ENCODE measurements around the gene HNRNPA2B1.

The HNRNPA2B1 gene

GRCh38 chr7:26183545-26184280 lies 16.8 kb downstream of the HNRNPA2B1 start:
- no peak for DNase-seq
- Histone ChIP-seq H3K36me3 (replicated peaks) (peaks cover 11% of the 10 kb centered on the region), H3K27me3 (replicated peaks) (no peaks in the 10 kb centered on the region), H3K4me3 (ENCODE audit: low read depth, low read length) (no peak overlapping the region), H3K27ac (no peak overlapping the region)
- in situ Hi-C loops (cut with HindIII; ENCODE audit: low pct_ligation_motif_present, low sequenced_read_pairs) = no loop called here
- TF ChIP-seq CTCF (IDR thresholded peaks at IDR 0.05; ENCODE audit: low read depth, low read length, missing control alignments) = no peak

GRCh38 chr7:26182706-26183105 lies 17.8 kb downstream of the HNRNPA2B1 start:
- no peak for DNase-seq
- TF ChIP-seq CTCF (IDR thresholded peaks at IDR 0.05; ENCODE audit: low read depth, low read length, missing control alignments) = no peak
- Histone ChIP-seq H3K36me3 (replicated peaks) (peaks cover 2% of the 10 kb centered on the region), H3K27me3 (replicated peaks) (no peaks in the 10 kb centered on the region), H3K27ac (no peak overlapping the region), H3K4me3 (ENCODE audit: low read depth, low read length) (no peak overlapping the region)
- in situ Hi-C loops (cut with HindIII; ENCODE audit: low pct_ligation_motif_present, low sequenced_read_pairs) = no loop called here

GRCh38 chr7:26182283-26182682 lies 18.3 kb downstream of the HNRNPA2B1 start:
- TF ChIP-seq CTCF (IDR thresholded peaks at IDR 0.05; ENCODE audit: low read depth, low read length, missing control alignments) = no peak
- H3K4me3 ChIP-seq (ENCODE audit: low read depth, low read length) = no peak overlapping the region
- H3K27ac ChIP-seq = no peak overlapping the region
- no peaks in the 10 kb centered on the region for H3K27me3 ChIP-seq (replicated peaks)
- in situ Hi-C loops (cut with HindIII; ENCODE audit: low pct_ligation_motif_present, low sequenced_read_pairs) = no loop called here
- DNase-seq = no peak
- no peaks in the 10 kb centered on the region for H3K36me3 ChIP-seq (replicated peaks)

- in situ Hi-C loops (cut with HindIII; ENCODE audit: low pct_ligation_motif_present, low sequenced_read_pairs) = no loop called here
- Histone ChIP-seq H3K4me3 (ENCODE audit: low read depth, low read length) (no peak overlapping the region), H3K27me3 (replicated peaks) (no peaks in the 10 kb centered on the region), H3K36me3 (replicated peaks) (no peaks in the 10 kb centered on the region), H3K27ac (no peak overlapping the region)
- no peak for TF ChIP-seq CTCF (IDR thresholded peaks at IDR 0.05; ENCODE audit: low read depth, low read length, missing control alignments)
- no peak for DNase-seq
Measured at GRCh38 chr7:26181474-26182227, 18.9 kb downstream of the HNRNPA2B1 start.

- Histone ChIP-seq H3K4me3 (ENCODE audit: low read depth, low read length) (no peak overlapping the region), H3K27me3 (replicated peaks) (no peaks in the 10 kb centered on the region), H3K27ac (peak overlapping the region; percentile 4), H3K36me3 (replicated peaks) (no peaks in the 10 kb centered on the region)
- in situ Hi-C loops (cut with HindIII; ENCODE audit: low pct_ligation_motif_present, low sequenced_read_pairs) = no loop called here
- DNase-seq = no peak
- no peak for TF ChIP-seq CTCF (IDR thresholded peaks at IDR 0.05; ENCODE audit: low read depth, low read length, missing control alignments)
Measured at GRCh38 chr7:26180792-26181198, 19.8 kb downstream of the HNRNPA2B1 start.
